GM10266 (cell line): ENCODE measurements around the gene MED16.

Source experiments
- DNase-seq: peaks from one replicate; pipeline ENCODE4 v3.0.0; 2012; ENCODE audit errors: extremely low spot score
- CTCF ChIP-seq: IDR thresholded peaks from 2 replicates; pipeline ENCODE4 v1.5.1; 2012; ENCODE audit warnings: mild to moderate bottlenecking, low read depth; ENCODE audit not compliant: control insufficient read depth, insufficient read depth; ENCODE audit errors: missing control alignments

The MED16 gene

GRCh38 chr19:892894-893689 lies at the start of gene MED16, which contains the start of gene RNU6-9:
MED16 (minus strand) TSS chr19:893187; CDS start chr19:891131, 2,056 bp downstream.
RNU6-9 (plus strand) TSS chr19:893484.
- DNase-seq, result peak; percentile 100
- no peak for TF ChIP-seq CTCF

GRCh38 chr19:942133-942645 lies 49.2 kb upstream of the MED16 start:
- TF ChIP-seq CTCF, result no peak
- no peak for DNase-seq

- TF ChIP-seq CTCF, result no peak
- DNase-seq, result no peak
Measured at GRCh38 chr19:941292-942132, 48.5 kb upstream of the MED16 start.

GRCh38 chr19:940591-941291 lies 47.8 kb upstream of the MED16 start:
- TF ChIP-seq CTCF, result peak; percentile 24
- DNase-seq, result no peak

- no peak for DNase-seq
- TF ChIP-seq CTCF, result no peak
Measured at GRCh38 chr19:939922-940321, 46.9 kb upstream of the MED16 start.

GRCh38 chr19:939439-939838 lies 46.5 kb upstream of the MED16 start:
- no peak for TF ChIP-seq CTCF
- no peak for DNase-seq
